ENCODE measurements around the gene KAT2B.

KAT2B gene

DNA sequence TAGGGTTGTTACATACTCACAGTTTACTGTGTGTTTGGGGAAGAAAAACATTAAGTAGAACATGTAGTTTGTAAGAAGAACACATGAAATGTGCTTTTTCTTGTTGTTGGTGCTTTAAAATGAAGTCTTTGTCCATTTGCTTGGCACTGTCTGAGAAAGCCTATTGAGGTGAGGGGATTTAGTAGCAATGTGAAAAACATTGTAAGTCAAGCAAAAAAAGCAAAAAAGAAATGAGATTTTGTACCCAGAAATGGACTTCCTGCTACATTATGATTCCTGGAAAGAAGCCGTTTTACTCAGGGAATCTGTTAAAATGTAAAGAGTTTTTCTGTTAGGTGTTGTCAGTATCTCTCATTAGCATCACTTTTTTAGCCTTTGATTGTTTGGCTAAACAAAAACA, 59.9 kb downstream of the KAT2B start:
- peak; percentile 57 for DNase-seq (ENCODE audit: low spot score)

DNA sequence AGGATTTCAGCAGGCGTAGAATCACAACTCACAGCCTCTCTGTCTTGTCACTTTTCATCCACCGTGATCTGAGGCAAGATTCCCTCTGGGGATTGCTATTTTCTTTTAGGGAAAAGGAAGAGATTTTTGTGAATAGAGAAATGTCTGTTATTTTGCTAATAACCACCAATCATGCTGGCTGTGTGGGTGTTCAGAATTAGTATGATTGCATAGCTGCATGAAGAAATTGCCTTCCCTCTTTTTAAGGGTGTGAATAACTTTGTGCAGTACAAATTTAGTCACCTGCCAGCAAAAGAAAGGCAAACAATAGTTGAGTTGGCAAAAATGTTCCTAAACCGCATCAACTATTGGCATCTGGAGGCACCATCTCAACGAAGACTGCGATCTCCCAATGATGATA, 60.8 kb downstream of the KAT2B start:
- DNase-seq (ENCODE audit: low spot score) = peak; percentile 45

DNA sequence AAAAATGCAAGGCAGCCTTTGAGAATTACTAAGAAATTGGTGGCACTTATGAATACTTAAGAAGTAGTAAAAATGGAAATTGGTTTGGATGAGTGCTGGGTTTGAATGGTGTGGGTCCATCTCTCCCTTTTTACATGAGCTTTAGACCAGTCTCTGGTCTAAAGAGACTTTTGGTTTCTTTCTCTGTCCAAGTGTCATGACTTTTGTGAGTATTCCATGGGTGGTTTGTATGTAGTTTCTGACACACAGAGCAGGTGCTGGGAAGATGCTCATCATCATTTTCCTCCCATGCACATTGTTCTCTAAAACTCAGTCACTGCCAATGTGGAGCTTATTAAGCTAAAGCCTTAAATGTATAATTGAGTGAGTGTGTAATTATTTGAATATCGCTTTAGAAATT, 63.5 kb downstream of the KAT2B start:
- no peak for DNase-seq (ENCODE audit: low spot score)

DNA sequence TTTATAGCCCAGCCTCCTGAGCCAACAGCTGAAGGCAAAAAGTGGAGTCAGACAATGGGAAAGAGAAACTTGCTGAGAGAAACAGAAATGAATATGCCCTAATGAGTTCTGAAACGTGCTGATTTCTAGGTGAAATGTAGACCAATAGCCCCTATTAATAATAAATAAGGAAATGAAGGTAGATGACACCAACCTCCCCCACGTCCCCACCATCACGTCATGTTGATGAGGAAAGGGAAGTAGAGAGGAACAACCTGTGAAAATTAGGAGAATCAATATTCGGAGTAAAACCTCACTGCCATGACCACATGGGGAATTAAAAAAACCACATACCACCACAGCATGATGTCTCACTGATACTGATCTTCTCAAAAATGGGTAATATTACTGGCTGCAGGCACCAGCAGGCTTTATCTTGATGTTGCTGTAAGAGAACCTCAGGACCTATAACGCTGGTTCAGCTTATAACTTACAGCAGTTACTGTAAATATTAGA, 64.0 kb downstream of the KAT2B start:
- DNase-seq (ENCODE audit: low spot score) = no peak

DNA sequence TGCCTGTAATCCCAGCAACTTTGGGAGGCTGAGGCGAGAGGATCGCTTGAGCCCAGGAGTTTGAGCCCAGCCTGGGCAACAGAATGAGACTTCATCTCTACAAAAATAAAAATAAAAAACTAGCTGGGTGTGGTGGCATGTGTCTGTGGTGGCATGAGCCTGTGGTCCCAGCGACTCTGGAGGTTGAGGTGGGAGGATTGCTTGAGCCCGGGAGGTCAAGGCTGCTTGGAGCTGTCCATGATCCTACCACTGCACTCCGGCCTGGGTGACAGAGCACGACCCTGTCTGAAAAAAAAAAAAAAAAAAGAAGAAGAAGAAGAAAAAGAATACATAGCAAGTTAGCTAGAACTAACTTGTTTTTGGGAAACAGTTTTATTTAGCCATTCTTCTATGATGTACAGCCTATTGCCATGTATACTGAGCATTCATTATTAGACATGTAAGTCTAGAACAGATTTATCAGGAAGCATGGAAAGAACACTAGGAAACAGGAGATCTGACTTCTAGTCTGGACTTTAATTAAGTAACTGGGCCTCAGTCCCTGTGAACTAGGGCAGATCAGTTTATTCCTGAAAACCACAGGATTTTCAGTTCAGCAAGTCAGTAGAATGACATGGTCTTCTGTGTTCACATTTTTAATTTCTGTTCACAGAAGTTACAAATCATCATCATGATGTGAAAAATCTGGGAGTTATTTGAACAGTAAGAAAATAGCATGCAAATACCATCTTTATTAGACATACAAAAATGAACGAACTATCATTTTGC, 65.5 kb downstream of the KAT2B start:
- no peak for DNase-seq (ENCODE audit: low spot score)

DNA sequence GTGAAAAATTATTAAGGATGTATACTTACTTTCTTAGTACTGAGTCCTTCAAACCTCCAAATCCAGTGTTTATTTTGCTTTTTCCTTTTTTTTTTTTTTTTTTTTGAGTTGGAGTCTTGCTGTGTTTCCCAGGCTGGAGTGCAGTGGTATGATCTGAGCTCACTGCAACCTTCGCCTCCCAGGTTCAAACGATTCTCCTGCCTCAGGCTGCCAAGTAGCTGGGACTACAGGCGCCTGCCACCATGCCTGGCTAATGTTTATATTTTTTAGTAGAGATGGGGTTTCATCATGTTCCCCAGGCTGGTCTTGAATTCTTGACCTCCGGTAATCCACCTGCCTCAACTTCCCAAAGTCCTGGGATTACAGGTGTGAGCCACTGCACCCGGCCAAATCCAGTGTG, 67.5 kb downstream of the KAT2B start:
- no peak for DNase-seq (ENCODE audit: low spot score)

DNA sequence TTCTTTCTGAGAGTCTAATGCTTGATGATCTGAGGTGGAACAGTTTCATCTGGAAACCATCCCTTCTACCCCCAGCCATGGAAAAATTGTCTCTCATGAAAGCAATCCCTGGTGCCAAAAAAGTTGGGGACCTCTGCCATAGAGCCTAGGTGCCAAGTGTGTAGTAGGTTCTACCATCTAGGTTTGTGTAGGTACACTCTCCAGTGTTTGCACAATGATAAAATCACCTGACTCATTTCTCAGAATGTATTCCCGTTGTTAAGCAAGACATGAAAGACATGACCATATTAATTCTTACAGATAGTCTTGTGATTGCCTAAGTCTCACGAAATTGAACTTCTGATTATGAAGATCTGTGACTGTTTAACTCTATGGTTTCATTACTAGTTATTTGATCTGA, 68.6 kb downstream of the KAT2B start:
- DNase-seq (ENCODE audit: low spot score) = no peak

DNA sequence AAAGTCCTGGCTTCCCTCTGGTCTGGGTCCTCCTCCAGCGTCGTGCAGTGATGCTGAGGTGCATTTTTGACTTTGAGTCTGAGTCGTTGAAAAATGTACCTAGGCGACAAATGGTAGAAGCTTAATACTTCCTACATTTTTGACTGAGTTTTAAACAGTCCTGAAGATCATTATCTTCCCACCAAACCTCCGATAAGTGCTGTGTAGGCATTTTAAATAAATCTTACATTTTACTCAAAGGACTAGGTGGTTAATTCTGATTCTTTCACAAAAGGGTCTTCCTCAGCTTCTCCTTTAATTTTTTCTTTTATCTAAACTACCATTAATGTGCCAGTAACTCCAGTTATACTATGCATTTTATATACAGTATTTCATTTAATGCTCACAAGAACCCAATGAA, 70.6 kb downstream of the KAT2B start:
- no peak for DNase-seq (ENCODE audit: low spot score)

DNA sequence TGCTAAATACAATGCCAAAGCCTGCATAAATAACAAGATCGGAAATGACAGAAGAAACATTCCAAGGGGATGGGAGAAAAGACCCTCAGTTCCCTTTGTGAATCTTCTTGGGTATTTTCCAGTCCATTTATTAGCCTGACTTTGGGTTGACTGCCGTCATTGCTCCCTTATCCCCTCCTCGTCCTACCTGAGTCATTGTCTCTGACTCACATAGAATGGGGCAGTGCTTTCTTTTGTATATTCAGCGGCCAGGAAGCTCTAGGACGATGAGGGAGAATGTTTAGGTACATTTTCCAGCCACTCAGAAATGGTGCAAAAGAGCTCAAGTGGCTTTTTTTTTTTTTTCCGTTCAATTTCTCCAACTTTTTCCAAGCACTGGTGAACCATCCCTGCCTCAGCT, 71.6 kb downstream of the KAT2B start:
- DNase-seq (ENCODE audit: low spot score) = no peak

DNA sequence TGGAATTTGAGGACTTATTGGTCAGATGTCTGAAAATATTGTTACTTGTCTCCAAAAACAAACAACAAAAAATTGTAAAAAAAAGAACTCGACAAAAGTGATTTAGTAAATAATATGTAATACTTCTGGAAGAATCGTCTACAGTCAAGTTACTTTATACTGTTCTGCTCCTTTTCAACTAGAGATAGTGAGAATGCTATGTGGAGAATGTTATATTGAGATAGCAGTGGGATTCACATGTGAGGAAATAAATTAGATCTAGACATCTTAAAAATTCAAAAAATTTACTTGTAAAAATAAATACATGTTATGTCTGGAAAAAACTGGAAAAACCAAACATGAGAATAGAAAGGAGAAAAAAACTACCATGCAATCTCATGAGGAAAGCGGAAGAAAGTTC, 80.8 kb downstream of the KAT2B start:
- no peak for DNase-seq (ENCODE audit: low spot score)

DNA sequence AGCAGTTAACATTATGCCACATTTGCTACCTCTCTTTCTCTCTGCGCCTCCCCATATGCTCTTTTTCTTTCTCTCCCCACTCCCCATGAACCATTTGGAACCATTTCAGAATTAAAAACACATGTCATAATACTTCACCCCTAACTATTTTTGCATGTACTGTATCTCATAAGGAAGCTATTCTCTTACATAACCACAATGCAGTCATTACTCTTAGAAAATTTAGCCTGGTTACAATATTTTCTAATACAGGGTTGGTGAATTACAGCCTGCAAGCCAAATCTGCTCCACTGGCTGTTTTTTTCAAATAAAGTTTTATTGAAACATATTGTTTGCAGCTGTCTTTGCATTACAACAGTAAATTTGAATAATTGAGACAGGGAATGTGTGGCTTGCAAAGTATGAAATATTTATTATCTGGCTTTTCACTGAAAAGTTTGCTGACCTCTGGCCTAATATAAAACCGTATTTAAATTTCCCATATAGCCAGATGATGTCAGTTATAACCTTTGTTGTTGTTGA, 82.9 kb downstream of the KAT2B start:
- no peak for DNase-seq (ENCODE audit: low spot score)

DNA sequence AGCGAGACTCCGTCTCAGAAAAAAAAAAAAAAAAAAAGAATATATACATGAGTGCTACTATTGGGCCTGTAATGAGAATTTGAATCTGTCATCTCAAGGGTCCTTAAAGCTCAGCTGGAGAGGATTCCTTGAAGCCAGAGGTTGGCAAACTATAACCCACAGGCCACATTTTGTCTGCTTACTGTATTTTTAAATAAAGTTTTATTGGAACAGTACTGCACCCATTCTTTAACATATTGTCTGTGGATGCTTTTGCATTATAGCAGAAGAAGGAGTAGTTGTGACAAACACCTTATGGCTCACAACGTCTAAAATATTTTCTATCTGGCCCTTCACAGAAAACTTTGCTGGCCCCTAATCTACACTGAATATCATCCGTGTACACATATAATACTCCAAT, 85.0 kb downstream of the KAT2B start:
- DNase-seq (ENCODE audit: low spot score) = no peak

DNA sequence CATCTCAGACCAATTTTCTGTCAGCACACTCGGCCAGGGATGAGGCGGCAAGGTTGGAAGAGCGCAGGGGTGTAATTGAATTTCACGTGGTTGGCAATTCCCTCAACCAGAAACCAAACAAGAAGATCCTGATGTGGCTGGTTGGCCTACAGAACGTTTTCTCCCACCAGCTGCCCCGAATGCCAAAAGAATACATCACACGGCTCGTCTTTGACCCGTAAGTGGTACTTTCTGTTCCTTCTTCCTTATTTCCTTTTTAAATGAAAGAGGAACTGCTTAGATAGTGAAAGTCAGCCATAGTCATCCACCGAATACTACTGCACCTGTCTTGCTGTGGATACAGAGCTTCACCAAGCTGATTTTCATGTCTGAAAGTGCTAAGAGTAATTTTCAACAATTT, 85.7 kb downstream of the KAT2B start:
- DNase-seq (ENCODE audit: low spot score) = peak; percentile 29

DNA sequence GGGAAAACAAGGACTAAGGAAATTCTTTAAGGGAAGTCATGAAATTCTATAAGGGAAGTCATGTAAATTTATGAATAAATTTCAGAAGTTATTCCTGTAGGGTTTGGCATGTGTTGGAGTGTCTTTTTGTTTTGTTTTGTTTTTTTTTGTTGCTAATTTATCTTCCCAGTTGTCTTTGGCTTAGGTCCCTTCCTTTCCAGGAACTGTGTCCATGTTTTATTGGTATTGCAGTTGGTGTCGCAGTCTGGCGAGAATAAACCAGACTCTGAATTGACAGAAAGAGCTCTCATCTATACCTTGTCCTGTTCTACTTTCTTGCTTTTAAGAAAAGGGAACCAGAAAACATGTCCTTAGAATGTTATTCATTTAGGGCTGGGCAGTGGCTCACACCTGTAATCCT, 88.1 kb downstream of the KAT2B start:
- no peak for DNase-seq (ENCODE audit: low spot score)

DNA sequence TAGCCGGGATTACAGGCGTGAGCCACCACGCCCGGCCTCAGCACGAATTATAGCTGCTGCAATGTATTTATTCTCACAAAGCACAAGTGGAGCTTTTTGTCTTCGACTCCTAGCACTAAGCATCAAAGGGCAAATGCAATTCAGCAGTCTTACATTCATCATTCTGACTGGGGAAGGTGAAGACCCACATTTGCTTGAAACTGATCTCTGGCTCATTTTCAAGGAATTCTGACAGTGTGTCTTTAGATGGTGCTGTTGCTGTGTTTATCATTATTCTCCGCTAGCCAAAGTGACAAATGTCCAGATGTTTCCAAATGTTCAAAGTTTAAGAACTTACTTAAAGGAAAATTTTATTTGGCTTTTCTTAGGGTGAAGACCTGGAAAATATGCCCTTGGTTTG, 89.9 kb downstream of the KAT2B start:
- DNase-seq (ENCODE audit: low spot score) = no peak

DNA sequence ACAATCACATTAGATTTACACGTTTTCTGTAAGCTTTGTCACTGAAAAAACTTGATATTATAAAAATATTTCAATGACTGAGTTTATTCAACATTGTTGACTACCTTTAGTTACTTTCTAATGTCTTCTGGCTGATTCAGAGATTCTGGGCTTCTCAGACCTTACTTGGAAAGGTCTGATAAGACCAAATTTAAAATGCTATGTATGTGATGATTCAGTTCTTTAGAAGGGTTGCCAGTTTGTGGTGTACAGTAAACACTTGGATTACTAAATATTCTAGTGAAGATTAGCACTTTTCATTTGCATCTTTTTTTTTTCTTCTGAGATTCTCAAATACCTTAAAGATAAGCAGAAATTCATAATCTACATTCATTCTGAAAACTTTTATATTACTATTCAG, 96.0 kb downstream of the KAT2B start:
- DNase-seq (ENCODE audit: low spot score) = no peak

DNA sequence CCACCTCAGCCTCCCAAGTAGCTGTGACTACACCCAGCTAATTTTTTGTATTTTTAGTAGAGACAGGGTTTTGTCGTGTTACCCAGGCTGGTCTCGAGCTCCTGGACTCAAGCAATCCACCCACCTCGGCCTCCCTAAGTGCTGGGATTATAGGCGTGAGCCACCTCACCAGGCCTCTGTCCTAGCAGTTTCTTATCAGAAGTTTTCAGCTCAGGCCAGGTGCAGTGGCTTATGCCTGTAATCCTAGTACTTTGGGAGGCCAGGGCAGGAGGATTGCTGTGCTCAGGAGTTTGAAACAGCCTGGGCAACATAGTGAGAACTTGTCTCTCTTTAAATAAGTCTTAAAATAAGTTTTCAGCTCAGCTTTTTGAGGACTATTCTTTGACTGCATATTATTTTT, 97.4 kb downstream of the KAT2B start:
- DNase-seq (ENCODE audit: low spot score) = no peak

DNA sequence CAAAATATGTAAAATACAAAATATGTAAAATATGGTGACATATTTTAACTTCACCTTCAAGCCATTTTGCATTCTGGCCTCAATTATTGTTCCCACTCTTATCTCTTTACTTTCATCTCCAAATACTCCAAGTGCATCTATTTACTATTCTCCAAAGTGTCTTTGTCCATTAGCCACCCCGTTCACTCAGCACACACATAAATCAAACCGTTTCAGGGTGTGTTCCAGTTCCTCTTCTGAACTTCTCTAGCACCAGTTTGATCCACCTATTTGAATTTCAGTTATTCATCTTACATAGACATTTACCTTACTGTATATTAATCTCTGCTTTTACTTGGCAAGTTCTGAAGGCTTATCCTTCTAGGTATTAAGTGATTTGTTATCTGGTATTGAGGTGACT, 100.6 kb downstream of the KAT2B start:
- DNase-seq (ENCODE audit: low spot score) = no peak

DNA sequence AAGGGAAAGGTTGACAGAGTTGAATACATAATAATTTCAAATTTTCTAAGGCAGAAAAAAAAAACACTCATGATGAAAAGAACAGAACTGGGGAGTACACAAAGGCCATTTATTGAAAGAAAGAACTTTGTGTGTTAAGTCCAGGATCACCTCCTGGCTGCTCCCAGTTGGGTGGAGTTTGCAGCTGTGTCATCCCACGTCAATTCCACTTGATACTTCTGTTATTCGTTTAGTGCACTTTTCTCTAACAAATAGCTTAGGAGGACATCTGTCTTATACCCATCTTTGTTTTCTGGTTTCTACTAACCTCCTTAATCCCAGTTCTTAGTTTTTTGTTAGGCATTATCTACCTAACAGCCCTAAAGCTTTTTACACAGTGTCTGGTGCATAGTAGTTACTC, 101.1 kb downstream of the KAT2B start:
- no peak for DNase-seq (ENCODE audit: low spot score)

DNA sequence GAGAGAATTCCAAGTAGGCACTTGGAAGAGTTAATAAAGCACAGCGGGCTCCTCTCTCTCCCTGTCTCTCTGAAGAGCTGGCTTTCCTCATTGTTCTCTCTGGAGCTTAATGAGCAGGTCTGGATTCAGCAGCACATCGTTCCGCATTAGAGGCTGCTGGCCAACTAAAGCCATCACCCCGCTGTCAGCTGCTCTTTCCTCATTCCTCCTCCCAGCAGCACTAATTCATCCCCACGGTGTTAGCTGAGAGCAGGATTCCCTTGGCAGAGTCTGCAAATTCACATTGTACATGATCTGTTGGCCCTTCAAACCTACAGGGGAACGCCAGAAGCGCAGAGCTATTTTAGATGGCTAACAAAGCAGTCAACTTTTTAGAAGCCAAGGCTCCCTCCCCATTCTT, 101.6 kb downstream of the KAT2B start:
- DNase-seq (ENCODE audit: low spot score) = peak; percentile 83

DNA sequence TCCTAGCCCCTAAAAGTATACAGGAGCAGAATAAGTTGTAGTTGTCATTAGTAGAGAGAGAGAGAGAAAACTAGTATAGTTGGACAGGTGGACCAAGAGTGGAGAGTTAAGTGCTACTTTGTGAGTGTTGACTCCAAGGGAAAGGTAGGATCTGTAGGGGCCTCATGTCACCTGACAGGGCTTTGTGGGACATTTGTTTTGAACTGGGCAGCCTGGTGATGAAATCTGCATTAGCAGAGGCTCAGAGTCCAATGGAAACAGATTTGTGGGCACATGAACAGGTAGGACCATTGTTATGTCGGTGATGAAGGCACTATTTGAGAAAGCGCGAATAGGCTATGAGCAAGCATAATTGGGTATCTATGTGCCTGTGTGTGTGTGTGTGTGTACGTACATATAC, 102.3 kb downstream of the KAT2B start:
- DNase-seq (ENCODE audit: low spot score) = no peak

DNA sequence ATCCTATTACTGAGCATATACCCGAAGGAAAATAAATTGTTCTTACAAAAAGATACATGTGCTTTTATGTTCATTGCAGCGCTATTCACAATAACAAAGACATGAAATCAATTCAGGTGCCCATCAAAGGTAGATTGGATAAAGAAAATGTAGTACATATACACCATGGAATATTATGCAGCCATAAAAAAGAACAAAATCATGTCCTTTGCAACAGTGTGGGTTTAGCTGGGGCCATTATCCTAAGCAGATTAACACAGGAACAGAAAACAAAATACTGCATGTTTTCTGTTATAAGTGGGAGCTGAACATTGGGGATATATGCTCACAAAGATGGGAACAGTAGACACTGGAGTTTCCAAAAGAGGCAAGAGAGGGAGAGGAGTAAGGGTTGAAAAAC, 103.3 kb downstream of the KAT2B start:
- no peak for DNase-seq (ENCODE audit: low spot score)

DNA sequence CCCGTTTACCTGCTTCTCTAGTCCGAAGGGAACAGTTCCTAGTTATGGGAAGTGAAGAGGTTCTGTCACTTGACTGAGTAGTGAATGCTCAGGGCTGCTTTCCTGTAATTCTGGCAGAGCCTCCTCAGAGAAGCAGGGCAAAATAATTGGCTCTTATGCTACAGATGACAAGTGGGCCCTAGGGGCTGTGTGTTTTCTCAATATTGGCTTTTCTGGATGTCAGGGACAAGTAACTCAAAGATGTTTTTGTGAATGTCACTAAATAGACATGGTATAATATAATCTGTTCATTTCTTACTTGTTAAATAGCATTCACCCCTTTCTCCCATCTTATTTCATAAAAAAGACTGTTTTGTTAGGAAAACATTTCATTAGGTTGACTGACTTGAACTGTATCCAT, 105.6 kb downstream of the KAT2B start:
- DNase-seq (ENCODE audit: low spot score) = no peak

DNA sequence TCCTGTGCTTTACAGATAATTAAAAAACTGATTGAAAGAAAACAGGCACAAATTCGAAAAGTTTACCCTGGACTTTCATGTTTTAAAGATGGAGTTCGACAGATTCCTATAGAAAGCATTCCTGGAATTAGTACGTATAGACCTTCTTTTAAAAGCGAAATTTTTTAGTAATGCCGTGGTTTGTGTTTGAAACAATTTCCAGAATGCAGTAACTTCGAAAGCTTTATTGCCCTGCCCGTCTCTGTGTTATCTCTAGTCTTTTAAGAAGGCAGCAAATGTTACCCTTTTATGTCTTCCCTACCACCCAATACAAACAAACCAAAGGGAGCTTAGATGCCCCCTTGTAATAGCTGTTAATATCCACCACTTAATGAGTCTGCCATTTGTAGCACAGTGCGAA, 106.1 kb downstream of the KAT2B start:
- DNase-seq (ENCODE audit: low spot score) = no peak
